Measurements from ENCODE around the gene TMEM269. TPM values are rescaled to one million over a fixed set of nuclear protein-coding genes. Genes with fewer than 3 reads are reported as not detected.

The TMEM269 gene
- total RNA-seq, result not detected in 2 replicates

GRCh38 chr1:42784946-42785693 is at the start of gene TMEM269:
Gene TMEM269 (plus strand): TSS chr1:42784991. CDS start chr1:42789894, 4,903 bp downstream.

GRCh38 chr1:42739753-42740700 is 44.8 kb upstream of the TMEM269 start, which contains the start of gene CLDN19:
Gene CLDN19 (minus strand): TSS chr1:42740236. CDS start chr1:42740063, 173 bp downstream.

DNA sequence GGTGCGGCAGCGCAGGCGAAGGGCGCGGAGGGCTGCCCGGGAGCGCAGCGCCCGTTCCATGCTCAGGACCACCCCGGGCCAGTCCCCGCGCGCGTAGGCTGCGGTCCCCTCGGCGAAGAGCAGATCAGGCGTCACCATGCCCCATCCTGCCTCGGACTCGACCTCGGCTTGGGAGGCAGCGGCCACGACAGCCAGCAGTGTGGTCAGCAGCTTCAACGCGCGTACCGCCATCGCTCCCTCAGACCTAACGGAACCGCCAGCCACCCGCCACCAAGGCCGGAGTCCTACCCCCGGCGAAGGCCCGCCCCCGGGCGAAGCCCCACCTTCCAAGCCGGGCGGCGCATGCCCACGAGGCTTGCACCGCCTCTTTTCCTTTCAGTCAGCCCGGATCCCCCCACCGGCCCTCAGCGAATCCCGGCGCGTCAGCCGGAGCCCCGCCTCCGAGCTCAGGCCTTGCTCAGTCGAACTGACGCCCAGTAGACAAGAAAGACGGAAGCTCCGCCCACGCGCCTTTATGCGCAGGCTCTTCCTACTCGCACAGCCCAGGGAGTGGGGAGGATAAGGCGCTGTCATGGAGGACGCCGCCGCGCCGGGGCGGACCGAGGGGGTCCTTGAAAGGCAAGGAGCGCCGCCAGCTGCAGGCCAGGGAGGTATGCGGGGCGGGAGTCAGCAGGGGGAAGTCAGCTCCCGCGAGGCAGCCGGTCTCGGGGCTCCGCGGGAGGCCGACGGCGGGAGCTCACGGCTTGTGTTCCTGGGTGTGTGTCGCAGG is 17.9 kb upstream of the TMEM269 start, which contains the start of the genes C1orf50 and P3H1:
Gene C1orf50 (plus strand): TSS at position 509 of the 769 bp plus-strand sequence. CDS start 63 bp downstream, at position 572.
Gene P3H1 (minus strand): TSS at position 288 of the 769 bp plus-strand sequence. CDS start 57 bp downstream, at position 231.

GRCh38 chr1:42816585-42817439 is 32.0 kb downstream of the TMEM269 start, which contains the start of the genes ERMAP and SVBP:
Gene ERMAP (plus strand): TSS chr1:42817122. CDS start chr1:42830449, 13,327 bp downstream.
Gene SVBP (minus strand): TSS chr1:42817397. CDS start chr1:42816544, 853 bp downstream.

GRCh38 chr1:42846257-42847110 is 61.7 kb downstream of the TMEM269 start, which contains the start of gene ZNF691:
Gene ZNF691 (plus strand): TSS chr1:42846613. CDS start chr1:42849659, 3,046 bp downstream.

Other genes starting within 250 kb of the TMEM269 start
- gene PPIH, start 126.6 kb upstream of the TMEM269 start, total RNA-seq, result 18.7 and 22.4 TPM in 2 replicates
- gene YBX1, start 102.6 kb upstream of the TMEM269 start, total RNA-seq, result 516 and 899 TPM in 2 replicates
- not detected in 2 replicates for gene CLDN19, start 44.8 kb upstream of the TMEM269 start, total RNA-seq
- gene P3H1, start 18.0 kb upstream of the TMEM269 start, total RNA-seq, result 348 and 453 TPM in 2 replicates
- gene C1orf50, start 17.7 kb upstream of the TMEM269 start, total RNA-seq, result 2.7 and 3.7 TPM in 2 replicates
- 13.0 and 14.0 TPM in 2 replicates for gene ERMAP, start 32.1 kb downstream of the TMEM269 start, total RNA-seq
- gene SVBP, start 32.4 kb downstream of the TMEM269 start, total RNA-seq, result 5.9 and 9.5 TPM in 2 replicates
- 8.6 and 9.2 TPM in 2 replicates for gene ZNF691, start 61.6 kb downstream of the TMEM269 start, total RNA-seq
- 271 and 519 TPM in 2 replicates for gene SLC2A1, start 173.9 kb downstream of the TMEM269 start, total RNA-seq

All from smooth muscle cell of the umbilical artery (primary cell).